T-helper 9 cell (primary cell): ENCODE results near the gene YOD1.
A peak's percentile ranks its signal among the peaks of the same experiment; 100 is the strongest.

ENCODE experiments used
- DNase-seq: peaks from one replicate; pipeline ENCODE4 v3.0.0-alpha.2; 2020

Gene YOD1

GRCh38 chr1:207072233-207072632 is 21.2 kb upstream of the YOD1 start:
- no peak for DNase-seq

- DNase-seq, result no peak
Observed at GRCh38 chr1:207071426-207071825, 20.4 kb upstream of the YOD1 start.

- DNase-seq, result no peak
Observed at GRCh38 chr1:207070811-207071210, 19.8 kb upstream of the YOD1 start.

GRCh38 chr1:207069858-207070506 is 19.0 kb upstream of the YOD1 start:
- no peak for DNase-seq

GRCh38 chr1:207069061-207069460 is 18.1 kb upstream of the YOD1 start:
- no peak for DNase-seq

- DNase-seq, result no peak
Observed at GRCh38 chr1:207067665-207068064, 16.7 kb upstream of the YOD1 start.

- no peak for DNase-seq
Observed at GRCh38 chr1:207067185-207067584, 16.2 kb upstream of the YOD1 start.

GRCh38 chr1:207064561-207064960 is 13.6 kb upstream of the YOD1 start:
- DNase-seq, result no peak

- no peak for DNase-seq
Observed at GRCh38 chr1:207063014-207063413, 12.0 kb upstream of the YOD1 start.

- DNase-seq, result no peak
Observed at GRCh38 chr1:207062058-207062457, 11.1 kb upstream of the YOD1 start.

- DNase-seq, result no peak
Observed at GRCh38 chr1:207060596-207060995, 9.6 kb upstream of the YOD1 start.

- no peak for DNase-seq
Observed at GRCh38 chr1:207059881-207060280, 8.9 kb upstream of the YOD1 start.

GRCh38 chr1:207058878-207059867 is 8.2 kb upstream of the YOD1 start:
- DNase-seq, result no peak

- DNase-seq, result no peak
Observed at GRCh38 chr1:207058252-207058651, 7.2 kb upstream of the YOD1 start.

- DNase-seq, result no peak
Observed at GRCh38 chr1:207056673-207057072, 5.7 kb upstream of the YOD1 start.

GRCh38 chr1:207055386-207056001 is 4.5 kb upstream of the YOD1 start:
- DNase-seq, result no peak

- no peak for DNase-seq
Observed at GRCh38 chr1:207054491-207054890, 3.5 kb upstream of the YOD1 start.

- peak; percentile 95 for DNase-seq
Observed at GRCh38 chr1:207052911-207053769, 2.1 kb upstream of the YOD1 start, which contains the start of gene PFKFB2. PFKFB2 (plus strand) TSS chr1:207053275; CDS start chr1:207054718, 1,443 bp downstream.

- DNase-seq, result peak; percentile 89
Observed at GRCh38 chr1:207050480-207051190, 373 bp downstream of the YOD1 start.

- DNase-seq, result peak; percentile 22
Observed at GRCh38 chr1:207049974-207050391, 1.0 kb downstream of the YOD1 start.

GRCh38 chr1:207049514-207049913 is 1.5 kb downstream of the YOD1 start:
- DNase-seq, result no peak

GRCh38 chr1:207049054-207049453 is 2.0 kb downstream of the YOD1 start:
- DNase-seq, result no peak
